CD4-positive, alpha-beta T cell treated with Interleukin-12 subunit alpha and Interleukin-12 subunit beta, for 1 hour (primary cell): Measurements from ENCODE around the gene ALDH1A2.
"Not testable (repeated sequence)": the region's sequence is repeated elsewhere in the genome, so short reads cannot be mapped to it uniquely, and the experiment has no call there.

ENCODE experiments used
- DNase-seq: peaks from one replicate; pipeline ENCODE4 v3.0.0-alpha.2; 2020

Gene ALDH1A2

GRCh38 chr15:58039079-58040035 is 26.2 kb downstream of the ALDH1A2 start:
- no peak for DNase-seq

- DNase-seq = no peak
Observed at GRCh38 chr15:58038426-58039078, 27.0 kb downstream of the ALDH1A2 start.

GRCh38 chr15:58037723-58038301 is 27.7 kb downstream of the ALDH1A2 start:
- no peak for DNase-seq

GRCh38 chr15:58036579-58036978 is 28.9 kb downstream of the ALDH1A2 start:
- no peak for DNase-seq

GRCh38 chr15:58028392-58028791 is 37.1 kb downstream of the ALDH1A2 start:
- DNase-seq = not testable (repeated sequence)

GRCh38 chr15:58026552-58026951 is 39.0 kb downstream of the ALDH1A2 start:
- no peak for DNase-seq

GRCh38 chr15:58026051-58026450 is 39.5 kb downstream of the ALDH1A2 start:
- DNase-seq = no peak

GRCh38 chr15:58021332-58022230 is 43.9 kb downstream of the ALDH1A2 start:
- DNase-seq = no peak

GRCh38 chr15:58019503-58020376 is 45.8 kb downstream of the ALDH1A2 start:
- no peak for DNase-seq

GRCh38 chr15:58017869-58018268 is 47.6 kb downstream of the ALDH1A2 start:
- no peak for DNase-seq

GRCh38 chr15:58016581-58017175 is 48.8 kb downstream of the ALDH1A2 start:
- DNase-seq = no peak

- no peak for DNase-seq
Observed at GRCh38 chr15:58015565-58015964, 49.9 kb downstream of the ALDH1A2 start.

GRCh38 chr15:58014470-58014869 is 51.0 kb downstream of the ALDH1A2 start:
- DNase-seq = no peak

- no peak for DNase-seq
Observed at GRCh38 chr15:58014040-58014439, 51.5 kb downstream of the ALDH1A2 start.

- no peak for DNase-seq
Observed at GRCh38 chr15:58010983-58011382, 54.5 kb downstream of the ALDH1A2 start.

GRCh38 chr15:58003810-58004209 is 61.7 kb downstream of the ALDH1A2 start:
- DNase-seq = no peak

- no peak for DNase-seq
Observed at GRCh38 chr15:58002338-58003126, 63.0 kb downstream of the ALDH1A2 start.

GRCh38 chr15:57999699-58000098 is 65.8 kb downstream of the ALDH1A2 start:
- DNase-seq = not testable (repeated sequence)

GRCh38 chr15:57996561-57996960 is 69.0 kb downstream of the ALDH1A2 start:
- DNase-seq = no peak
